Natural killer cell (primary cell): ENCODE measurements around the gene RASSF3. TPM values are rescaled to one million over a fixed set of nuclear protein-coding genes. Genes with fewer than 3 reads are reported as not detected.
"Not testable (repeated sequence)": the region's sequence is repeated elsewhere in the genome, so short reads cannot be mapped to it uniquely, and the experiment has no call there.

ENCODE experiments used
- ATAC-seq, 3 donors: fragments of 150-1000 bp in 2 of 3; fragments of 200-7000 bp in 1 of 3; cut with Tn5 transposase; 1 replicate in 1 of 3; 2 replicates in 2 of 3; pipeline ENCODE4 v1.10.0; 2021; ENCODE audit warnings: mild to moderate bottlenecking in 2 of 3, moderate library complexity in 2 of 3
- DNase-seq, 2 donors: peaks; one replicate each; pipeline versions ENCODE4 v3.0.0 to v3.0.0-alpha.2; 2013 to 2021; ENCODE audit warnings: mixed read lengths in 1 of 2
- H3K27ac ChIP-seq: one replicate; pipeline ENCODE4 v1.5.1; 2013; ENCODE audit warnings: mild to moderate bottlenecking, low read length
- H3K27me3 ChIP-seq: one replicate; pipeline ENCODE4 v1.6.1; 2013; ENCODE audit warnings: low read length; ENCODE audit not compliant: control insufficient read depth, insufficient read depth
- H3K36me3 ChIP-seq: one replicate; pipeline ENCODE4 v1.6.1; 2013; ENCODE audit warnings: low read length; ENCODE audit not compliant: control insufficient read depth, insufficient read depth
- H3K4me1 ChIP-seq: one replicate; pipeline ENCODE4 v1.6.1; 2013; ENCODE audit warnings: low read length; ENCODE audit not compliant: control insufficient read depth, insufficient read depth
- H3K4me3 ChIP-seq: one replicate; pipeline ENCODE4 v1.5.1; 2013; ENCODE audit warnings: low read length
- H3K9me3 ChIP-seq: one replicate; pipeline ENCODE4 v1.6.1; 2013; ENCODE audit warnings: low read length; ENCODE audit not compliant: control insufficient read depth, insufficient read depth
- H3K27ac Mint-ChIP-seq, 2 donors: one replicate each; pipeline ENCODE4 v1.8.0; 2022; ENCODE audit warnings: mild to moderate bottlenecking in 2 of 2, mixed read lengths in 2 of 2, moderate library complexity in 1 of 2
- H3K27me3 Mint-ChIP-seq, 2 donors: one replicate each; pipeline ENCODE4 v1.8.0; 2022; ENCODE audit warnings: low read depth in 2 of 2, mixed read lengths in 2 of 2
- H3K36me3 Mint-ChIP-seq: one replicate; pipeline ENCODE4 v1.8.0; 2022; ENCODE audit warnings: mixed read lengths
- H3K4me1 Mint-ChIP-seq, 2 donors: one replicate each; pipeline ENCODE4 v1.8.0; 2022; ENCODE audit warnings: mixed read lengths in 2 of 2
- H3K4me3 Mint-ChIP-seq: one replicate; pipeline ENCODE4 v1.8.0; 2022; ENCODE audit warnings: mild to moderate bottlenecking, moderate library complexity, mixed read lengths
- H3K9me3 Mint-ChIP-seq, 2 donors: one replicate each; pipeline ENCODE4 v1.8.0; 2022; ENCODE audit warnings: mixed read lengths in 2 of 2
- WGBS: methylation state at CpG from one replicate; pipeline ENCODE4 v1.1.7; 2013; ENCODE audit warnings: missing lambda C conversion rate; ENCODE audit not compliant: insufficient coverage; 5-methylcytosine and 5-hydroxymethylcytosine counted together
- intact Hi-C: fragments of 100-400 bp; cut with micrococcal nuclease; formaldehyde crosslinking; loops from one replicate; pipeline ENCODE4 v1.14.2; 2022
- total RNA-seq, 4 donors: library from RNA; stranded (reverse); fragments of 120-200 nt in 1 of 4; gene quantifications; one replicate each; pipeline versions ENCODE4 v1.2.3 to v1.2.4, GENCODE V29; 2013 to 2022
- TF ChIP-seq, protein P1 (sequence below): fragments of 200-600 bp; IDR thresholded peaks from one replicate; pipeline ENCODE4 v1.8.0; 2022; ENCODE audit warnings: antibody characterized with exemption

The RASSF3 gene
- total RNA-seq, 3 donors from 2014 or later (not counting 1 experiment from before 2014, with no cell fraction given) = 63.4 to 105 (median 80.5) TPM

- intact Hi-C loops = loop anchor here (1.0 to 5.0 kb wide), 5 partner anchors 57 to 105 kb away; no protein-coding TSS in a partner anchor
- Mint-ChIP-seq H3K4me3 (peak overlapping the region; percentile 98), H3K36me3 (no peaks in the 10 kb centered on the region), H3K4me1 (peaks cover 53 to 61% of the 10 kb centered on the region in 2 donors), H3K27me3 (no peaks in the 10 kb centered on the region), H3K27ac (peak overlapping the region; percentile 90 to 97), H3K9me3 (no peaks in the 10 kb centered on the region)
- Histone ChIP-seq H3K9me3 (no peaks in the 10 kb centered on the region), H3K4me3 (peak overlapping the region; percentile 73), H3K4me1 (peaks cover 35% of the 10 kb centered on the region), H3K36me3 (peaks cover 9% of the 10 kb centered on the region), H3K27me3 (no peaks in the 10 kb centered on the region), H3K27ac (peak overlapping the region; percentile 79)
- under 1% methylated on average over 29 of the region's 31 CpGs for WGBS
- DNase-seq = peak in 1 of 2 donors; percentile 61
- TF ChIP-seq, protein P1, sequence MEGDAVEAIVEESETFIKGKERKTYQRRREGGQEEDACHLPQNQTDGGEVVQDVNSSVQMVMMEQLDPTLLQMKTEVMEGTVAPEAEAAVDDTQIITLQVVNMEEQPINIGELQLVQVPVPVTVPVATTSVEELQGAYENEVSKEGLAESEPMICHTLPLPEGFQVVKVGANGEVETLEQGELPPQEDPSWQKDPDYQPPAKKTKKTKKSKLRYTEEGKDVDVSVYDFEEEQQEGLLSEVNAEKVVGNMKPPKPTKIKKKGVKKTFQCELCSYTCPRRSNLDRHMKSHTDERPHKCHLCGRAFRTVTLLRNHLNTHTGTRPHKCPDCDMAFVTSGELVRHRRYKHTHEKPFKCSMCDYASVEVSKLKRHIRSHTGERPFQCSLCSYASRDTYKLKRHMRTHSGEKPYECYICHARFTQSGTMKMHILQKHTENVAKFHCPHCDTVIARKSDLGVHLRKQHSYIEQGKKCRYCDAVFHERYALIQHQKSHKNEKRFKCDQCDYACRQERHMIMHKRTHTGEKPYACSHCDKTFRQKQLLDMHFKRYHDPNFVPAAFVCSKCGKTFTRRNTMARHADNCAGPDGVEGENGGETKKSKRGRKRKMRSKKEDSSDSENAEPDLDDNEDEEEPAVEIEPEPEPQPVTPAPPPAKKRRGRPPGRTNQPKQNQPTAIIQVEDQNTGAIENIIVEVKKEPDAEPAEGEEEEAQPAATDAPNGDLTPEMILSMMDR = no peak
- peak in 1 of 3 donors; percentile 2 for ATAC-seq
Observed at GRCh38 chr12:64611341-64612284, 1.3 kb downstream of the RASSF3 start.

DNA sequence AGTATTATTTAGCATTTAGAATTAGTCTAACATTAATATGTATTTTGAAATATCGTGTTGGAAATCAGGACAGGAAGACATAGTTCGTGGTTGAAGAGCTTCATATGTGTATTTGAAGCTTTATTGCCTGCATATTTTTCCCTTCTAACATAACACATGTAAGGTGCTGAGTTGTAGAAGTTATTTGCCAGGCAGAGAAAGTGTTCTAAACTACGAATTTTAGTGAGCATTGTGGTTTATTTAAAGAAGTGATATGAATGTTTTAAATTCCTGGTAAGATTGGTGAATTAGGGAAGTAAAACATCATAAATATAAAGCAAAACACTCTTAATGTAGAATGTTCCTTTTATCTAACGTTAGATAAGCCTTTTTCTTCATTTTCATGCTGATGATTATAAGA is 2.5 kb downstream of the RASSF3 start:
- Mint-ChIP-seq H3K9me3 (no peaks in the 10 kb centered on the region), H3K27ac (peak overlapping the region; percentile 90 to 97), H3K4me1 (peaks cover 58 to 65% of the 10 kb centered on the region in 2 donors), H3K36me3 (no peaks in the 10 kb centered on the region), H3K27me3 (no peaks in the 10 kb centered on the region), H3K4me3 (peak overlapping the region; percentile 98)
- intact Hi-C loops = loop anchor here (5.0 kb wide), 2 partner anchors 66 to 69 kb away; no protein-coding TSS in a partner anchor
- TF ChIP-seq, protein P1 = no peak
- Histone ChIP-seq H3K27me3 (no peaks in the 10 kb centered on the region), H3K4me3 (peak overlapping the region; percentile 73), H3K4me1 (peaks cover 35% of the 10 kb centered on the region), H3K36me3 (peaks cover 11% of the 10 kb centered on the region), H3K27ac (no peak overlapping the region), H3K9me3 (no peaks in the 10 kb centered on the region)
- DNase-seq (no peak), ATAC-seq (no peak)
- WGBS = no CpG with 5 or more reads among the region's 4 CpGs

GRCh38 chr12:64613775-64614398 is 3.6 kb downstream of the RASSF3 start:
- H3K4me3 ChIP-seq, H3K9me3 Mint-ChIP-seq, H3K36me3 Mint-ChIP-seq, H3K9me3 ChIP-seq, H3K27me3 ChIP-seq, DNase-seq, ATAC-seq, H3K27me3 Mint-ChIP-seq, H3K4me3 Mint-ChIP-seq: not testable (repeated sequence)
- Histone ChIP-seq H3K27ac (peak overlapping the region; percentile 2), H3K4me1 (peaks cover 35% of the 10 kb centered on the region), H3K36me3 (peaks cover 11% of the 10 kb centered on the region)
- H3K27ac Mint-ChIP-seq = peak overlapping the region; percentile 90 to 97
- intact Hi-C loops = loop anchor here (5.0 kb wide), 2 partner anchors 67 to 68 kb away; no protein-coding TSS in a partner anchor
- 83% methylated on average over 19 of the region's 19 CpGs for WGBS
- peaks cover 56 to 61% of the 10 kb centered on the region in 2 donors for H3K4me1 Mint-ChIP-seq

DNA sequence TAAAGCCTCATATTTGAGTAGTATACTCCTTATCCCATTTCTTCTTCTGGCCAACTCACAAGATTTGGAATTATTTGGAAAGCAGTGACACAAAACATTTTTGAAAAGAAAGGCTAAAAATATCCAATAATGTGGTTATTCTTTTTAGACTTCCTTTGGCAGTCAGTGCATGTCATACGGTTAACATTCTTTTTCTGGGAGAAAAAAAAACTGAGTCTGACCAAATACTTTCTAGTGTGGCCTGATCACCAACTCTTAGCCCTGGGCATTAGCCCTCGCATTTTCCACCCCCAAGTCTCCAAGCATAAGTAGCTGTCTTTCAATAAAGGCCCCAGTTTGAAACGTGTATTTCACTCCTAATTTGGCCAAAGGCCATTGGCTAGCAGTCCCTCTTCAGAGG is 5.9 kb downstream of the RASSF3 start:
- Mint-ChIP-seq H3K36me3 (no peaks in the 10 kb centered on the region), H3K4me1 (peaks cover 63 to 64% of the 10 kb centered on the region in 2 donors), H3K27me3 (no peaks in the 10 kb centered on the region), H3K9me3 (no peaks in the 10 kb centered on the region), H3K4me3 (peak overlapping the region; percentile 65), H3K27ac (peak overlapping the region; percentile 90 to 97)
- Histone ChIP-seq H3K4me3 (no peak overlapping the region), H3K4me1 (peaks cover 41% of the 10 kb centered on the region), H3K9me3 (no peaks in the 10 kb centered on the region), H3K27me3 (no peaks in the 10 kb centered on the region), H3K36me3 (peaks cover 11% of the 10 kb centered on the region), H3K27ac (peak overlapping the region; percentile 34)
- ATAC-seq (no peak), DNase-seq (no peak)
- intact Hi-C loops = no loop called here
- TF ChIP-seq, protein P1 = no peak
- 39% methylated on average over 3 of the region's 3 CpGs for WGBS
